ENCODE measurements around the gene SORCS1. TPM values are rescaled to one million over a fixed set of nuclear protein-coding genes. Genes with fewer than 3 reads are reported as not detected.

SORCS1 gene
- total RNA-seq, 4 donors from 2014 or later = 7.1 to 16.7 (median 10.7) TPM

- intact Hi-C loops (cut with DNase I) = no loop called here
- Histone ChIP-seq H3K4me1 (no peaks in the 10 kb centered on the region), H3K4me3 (no peak overlapping the region), H3K9me3 (no peaks in the 10 kb centered on the region), H3K27ac (replicated peaks in 1 of 4) (no peak overlapping the region), H3K36me3 (no peaks in the 10 kb centered on the region), H3K27me3 (no peaks in the 10 kb centered on the region)
- DNase-seq (ENCODE audit: extremely low spot score) = no peak
- TF ChIP-seq POLR2A (IDR thresholded peaks at IDR 0.05; ENCODE audit: low read depth) = no peak
- no peak for TF ChIP-seq EP300 (IDR thresholded peaks at IDR 0.05)
- no peak for TF ChIP-seq POLR2AphosphoS5 (IDR thresholded peaks at IDR 0.05)
- TF ChIP-seq, protein P1, sequence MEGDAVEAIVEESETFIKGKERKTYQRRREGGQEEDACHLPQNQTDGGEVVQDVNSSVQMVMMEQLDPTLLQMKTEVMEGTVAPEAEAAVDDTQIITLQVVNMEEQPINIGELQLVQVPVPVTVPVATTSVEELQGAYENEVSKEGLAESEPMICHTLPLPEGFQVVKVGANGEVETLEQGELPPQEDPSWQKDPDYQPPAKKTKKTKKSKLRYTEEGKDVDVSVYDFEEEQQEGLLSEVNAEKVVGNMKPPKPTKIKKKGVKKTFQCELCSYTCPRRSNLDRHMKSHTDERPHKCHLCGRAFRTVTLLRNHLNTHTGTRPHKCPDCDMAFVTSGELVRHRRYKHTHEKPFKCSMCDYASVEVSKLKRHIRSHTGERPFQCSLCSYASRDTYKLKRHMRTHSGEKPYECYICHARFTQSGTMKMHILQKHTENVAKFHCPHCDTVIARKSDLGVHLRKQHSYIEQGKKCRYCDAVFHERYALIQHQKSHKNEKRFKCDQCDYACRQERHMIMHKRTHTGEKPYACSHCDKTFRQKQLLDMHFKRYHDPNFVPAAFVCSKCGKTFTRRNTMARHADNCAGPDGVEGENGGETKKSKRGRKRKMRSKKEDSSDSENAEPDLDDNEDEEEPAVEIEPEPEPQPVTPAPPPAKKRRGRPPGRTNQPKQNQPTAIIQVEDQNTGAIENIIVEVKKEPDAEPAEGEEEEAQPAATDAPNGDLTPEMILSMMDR (IDR thresholded peaks at IDR 0.05) = no peak
- 78% methylated on average over 4 of the region's 4 CpGs for WGBS
Observed at GRCh38 chr10:107013258-107014006, 151.1 kb downstream of the SORCS1 start.

DNA sequence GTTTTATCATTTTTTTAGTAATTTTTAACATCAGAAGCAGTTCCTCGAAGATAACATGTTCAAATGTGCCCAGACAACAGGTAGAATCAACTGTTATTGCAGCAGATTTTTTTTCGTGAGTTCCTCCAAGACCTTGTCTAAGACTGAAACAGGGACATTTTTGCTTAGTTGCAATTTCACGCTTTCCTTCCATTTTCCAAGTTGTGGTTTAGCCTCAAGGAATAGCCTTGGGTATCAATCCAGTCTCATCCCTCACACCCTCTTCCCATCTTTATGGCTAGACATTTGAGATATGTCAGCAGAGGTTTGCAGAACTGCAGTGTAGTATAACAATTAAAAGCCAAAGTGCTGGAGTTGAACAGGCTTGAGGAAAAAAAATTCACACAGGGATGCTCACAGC, 152.5 kb downstream of the SORCS1 start:
- H3K4me1 ChIP-seq = no peaks in the 10 kb centered on the region
- intact Hi-C loops (cut with DNase I) = no loop called here
- H3K4me3 ChIP-seq = no peak overlapping the region
- H3K36me3 ChIP-seq = no peaks in the 10 kb centered on the region
- H3K27me3 ChIP-seq = no peaks in the 10 kb centered on the region
- 84% methylated on average over 3 of the region's 3 CpGs for WGBS
- no peak for DNase-seq (ENCODE audit: extremely low spot score)
- TF ChIP-seq EP300 (IDR thresholded peaks at IDR 0.05) (no peak), POLR2AphosphoS5 (IDR thresholded peaks at IDR 0.05) (no peak), POLR2A (IDR thresholded peaks at IDR 0.05; ENCODE audit: low read depth) (no peak)
- TF ChIP-seq, protein P1 (IDR thresholded peaks at IDR 0.05) = no peak
- H3K9me3 ChIP-seq = no peaks in the 10 kb centered on the region
- H3K27ac ChIP-seq (replicated peaks in 1 of 4) = no peak overlapping the region

- Histone ChIP-seq H3K27ac (replicated peaks in 1 of 4) (no peak overlapping the region), H3K4me3 (no peak overlapping the region), H3K9me3 (no peaks in the 10 kb centered on the region), H3K4me1 (no peaks in the 10 kb centered on the region), H3K27me3 (no peaks in the 10 kb centered on the region), H3K36me3 (no peaks in the 10 kb centered on the region)
- no peak for TF ChIP-seq EP300 (IDR thresholded peaks at IDR 0.05)
- TF ChIP-seq, protein P1 (IDR thresholded peaks at IDR 0.05) = no peak
- no peak for TF ChIP-seq POLR2AphosphoS5 (IDR thresholded peaks at IDR 0.05)
- TF ChIP-seq POLR2A (IDR thresholded peaks at IDR 0.05; ENCODE audit: low read depth) = no peak
- 68% methylated on average over 3 of the region's 3 CpGs for WGBS
- DNase-seq (ENCODE audit: extremely low spot score) = no peak
- intact Hi-C loops (cut with DNase I) = no loop called here
Observed at GRCh38 chr10:107011105-107011504, 153.4 kb downstream of the SORCS1 start.

DNA sequence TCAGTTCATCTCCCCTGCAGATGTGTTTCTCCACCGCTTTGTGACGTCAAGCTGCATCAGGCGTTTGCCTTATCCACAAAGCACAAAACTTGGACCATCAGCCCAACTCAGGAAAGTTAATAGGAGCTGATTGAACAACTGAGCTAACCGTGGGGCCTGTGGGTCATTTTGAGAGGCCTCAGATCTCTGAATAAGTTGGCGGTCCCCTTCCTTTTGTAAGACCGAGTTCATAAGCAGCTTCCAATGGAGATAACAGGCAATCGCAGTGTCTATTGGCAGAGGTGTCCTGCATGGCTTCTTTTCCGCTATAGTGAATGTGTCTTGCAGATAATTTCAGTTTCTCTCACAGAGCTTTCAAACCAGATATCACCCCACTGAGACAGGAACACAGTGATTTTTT, 154.0 kb downstream of the SORCS1 start:
- Histone ChIP-seq H3K4me1 (no peaks in the 10 kb centered on the region), H3K9me3 (no peaks in the 10 kb centered on the region), H3K4me3 (no peak overlapping the region), H3K36me3 (no peaks in the 10 kb centered on the region), H3K27me3 (no peaks in the 10 kb centered on the region), H3K27ac (replicated peaks in 1 of 4) (no peak overlapping the region)
- DNase-seq (ENCODE audit: extremely low spot score) = no peak
- intact Hi-C loops (cut with DNase I) = no loop called here
- no peak for TF ChIP-seq POLR2AphosphoS5 (IDR thresholded peaks at IDR 0.05)
- TF ChIP-seq POLR2A (IDR thresholded peaks at IDR 0.05; ENCODE audit: low read depth) = no peak
- 90% methylated on average over 8 of the region's 8 CpGs for WGBS

DNA sequence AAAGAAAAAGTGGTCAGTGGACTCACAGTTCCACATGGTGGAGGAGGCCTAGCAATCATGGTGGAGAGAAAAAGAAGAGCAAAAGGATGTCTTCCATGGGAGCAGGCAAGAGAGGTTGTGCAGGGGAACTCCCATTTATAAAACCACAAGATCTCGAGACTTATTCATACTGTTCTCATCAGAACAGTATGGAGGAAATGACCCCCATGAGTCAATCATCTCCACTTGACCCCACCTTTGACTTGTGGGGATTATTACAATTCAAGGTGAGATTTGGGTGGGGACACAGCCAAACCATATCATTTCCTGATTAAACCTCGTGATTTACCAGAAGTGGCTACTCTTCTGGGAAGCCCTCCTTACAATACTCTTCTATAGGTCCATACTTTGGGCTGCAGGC, 160.1 kb downstream of the SORCS1 start:
- DNase-seq (ENCODE audit: extremely low spot score) = no peak
- TF ChIP-seq POLR2A (IDR thresholded peaks at IDR 0.05; ENCODE audit: low read depth) (no peak), EP300 (IDR thresholded peaks at IDR 0.05) (no peak), POLR2AphosphoS5 (IDR thresholded peaks at IDR 0.05) (no peak)
- TF ChIP-seq, protein P1 (IDR thresholded peaks at IDR 0.05) = no peak
- H3K4me1 ChIP-seq = no peaks in the 10 kb centered on the region
- H3K4me3 ChIP-seq = no peak overlapping the region
- H3K27me3 ChIP-seq = no peaks in the 10 kb centered on the region
- intact Hi-C loops (cut with DNase I) = no loop called here
- no peaks in the 10 kb centered on the region for H3K9me3 ChIP-seq
- WGBS = 97% methylated on average over 2 of the region's 2 CpGs
- H3K27ac ChIP-seq (replicated peaks in 1 of 4) = no peak overlapping the region
- no peaks in the 10 kb centered on the region for H3K36me3 ChIP-seq

Data from esophagus muscularis mucosa (tissue), 4 donors.